ENCODE data around the gene CACNB2.

Gene CACNB2

GRCh38 chr10:18367840-18368239 is 227.6 kb downstream of the CACNB2 start:
- no peak overlapping the region for H3K27ac Mint-ChIP-seq

DNA sequence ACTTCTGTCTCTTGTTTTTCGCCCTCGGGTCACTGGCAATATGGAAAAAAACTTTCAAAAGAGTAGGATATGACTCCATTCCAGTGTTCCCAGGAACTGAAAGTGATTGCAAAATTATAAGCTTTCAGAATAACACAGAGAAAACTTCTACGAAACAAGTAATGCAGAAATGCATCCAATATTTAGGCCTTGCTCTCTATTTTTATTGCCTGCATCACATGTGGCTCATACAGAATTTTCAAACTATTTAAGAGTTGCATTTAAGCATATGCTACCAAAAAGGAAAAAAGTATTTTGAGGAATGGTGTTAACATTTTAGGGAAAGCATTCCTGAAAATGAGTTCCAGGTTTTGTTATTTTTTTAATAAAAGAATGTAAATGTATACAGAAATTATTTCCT is 228.0 kb downstream of the CACNB2 start:
- Mint-ChIP-seq H3K4me1 (no peaks in the 10 kb centered on the region), H3K9me3 (no peaks in the 10 kb centered on the region), H3K4me3 (no peak overlapping the region), H3K27me3 (ENCODE audit: low read depth, poor library complexity) (no peaks in the 10 kb centered on the region), H3K27ac (no peak overlapping the region), H3K36me3 (ENCODE audit: low read depth) (no peaks in the 10 kb centered on the region)
- no peak for DNase-seq
- TF ChIP-seq, protein P1, sequence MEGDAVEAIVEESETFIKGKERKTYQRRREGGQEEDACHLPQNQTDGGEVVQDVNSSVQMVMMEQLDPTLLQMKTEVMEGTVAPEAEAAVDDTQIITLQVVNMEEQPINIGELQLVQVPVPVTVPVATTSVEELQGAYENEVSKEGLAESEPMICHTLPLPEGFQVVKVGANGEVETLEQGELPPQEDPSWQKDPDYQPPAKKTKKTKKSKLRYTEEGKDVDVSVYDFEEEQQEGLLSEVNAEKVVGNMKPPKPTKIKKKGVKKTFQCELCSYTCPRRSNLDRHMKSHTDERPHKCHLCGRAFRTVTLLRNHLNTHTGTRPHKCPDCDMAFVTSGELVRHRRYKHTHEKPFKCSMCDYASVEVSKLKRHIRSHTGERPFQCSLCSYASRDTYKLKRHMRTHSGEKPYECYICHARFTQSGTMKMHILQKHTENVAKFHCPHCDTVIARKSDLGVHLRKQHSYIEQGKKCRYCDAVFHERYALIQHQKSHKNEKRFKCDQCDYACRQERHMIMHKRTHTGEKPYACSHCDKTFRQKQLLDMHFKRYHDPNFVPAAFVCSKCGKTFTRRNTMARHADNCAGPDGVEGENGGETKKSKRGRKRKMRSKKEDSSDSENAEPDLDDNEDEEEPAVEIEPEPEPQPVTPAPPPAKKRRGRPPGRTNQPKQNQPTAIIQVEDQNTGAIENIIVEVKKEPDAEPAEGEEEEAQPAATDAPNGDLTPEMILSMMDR (IDR thresholded peaks at IDR 0.05): no peak

More at GRCh38 chr10:18367840-18368239, 227.6 kb downstream of the CACNB2 start:
- DNase-seq: no peak
- Mint-ChIP-seq H3K9me3 (no peaks in the 10 kb centered on the region), H3K27me3 (ENCODE audit: low read depth, poor library complexity) (no peaks in the 10 kb centered on the region), H3K4me3 (no peak overlapping the region), H3K36me3 (ENCODE audit: low read depth) (no peaks in the 10 kb centered on the region), H3K4me1 (no peaks in the 10 kb centered on the region)
- TF ChIP-seq, protein P1 (IDR thresholded peaks at IDR 0.05): no peak

DNA sequence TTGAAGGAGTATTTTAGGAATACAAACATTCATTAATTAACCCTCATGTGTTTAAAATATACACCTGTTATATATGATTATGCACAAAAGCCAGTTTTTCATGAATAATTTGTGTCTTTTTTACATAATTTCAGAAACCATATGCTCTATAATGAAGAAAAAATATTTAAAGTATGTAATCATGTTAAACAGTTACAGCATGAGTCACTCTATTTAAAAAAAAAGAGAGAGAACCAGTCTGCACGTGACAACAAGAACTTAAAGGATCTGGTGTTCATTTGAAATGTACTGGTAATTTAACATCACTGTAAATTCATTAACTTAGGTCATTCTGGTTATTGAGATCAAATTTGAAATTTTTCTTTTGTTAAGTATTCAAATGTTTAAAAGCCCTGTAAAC is 228.5 kb downstream of the CACNB2 start:
- no peaks in the 10 kb centered on the region for H3K9me3 Mint-ChIP-seq
- TF ChIP-seq, protein P1 (IDR thresholded peaks at IDR 0.05): no peak
- H3K27ac Mint-ChIP-seq: no peak overlapping the region
- H3K27me3 Mint-ChIP-seq (ENCODE audit: low read depth, poor library complexity): no peaks in the 10 kb centered on the region
- no peaks in the 10 kb centered on the region for H3K36me3 Mint-ChIP-seq (ENCODE audit: low read depth)
- no peaks in the 10 kb centered on the region for H3K4me1 Mint-ChIP-seq
- no peak overlapping the region for H3K4me3 Mint-ChIP-seq
- DNase-seq: no peak

GRCh38 chr10:18369859-18370473 is 229.7 kb downstream of the CACNB2 start:
- H3K27me3 Mint-ChIP-seq (ENCODE audit: low read depth, poor library complexity): no peaks in the 10 kb centered on the region
- no peaks in the 10 kb centered on the region for H3K4me1 Mint-ChIP-seq
- TF ChIP-seq, protein P1 (IDR thresholded peaks at IDR 0.05): no peak
- no peaks in the 10 kb centered on the region for H3K36me3 Mint-ChIP-seq (ENCODE audit: low read depth)
- H3K27ac Mint-ChIP-seq: no peak overlapping the region
- no peak overlapping the region for H3K4me3 Mint-ChIP-seq
- no peak for DNase-seq
- no peaks in the 10 kb centered on the region for H3K9me3 Mint-ChIP-seq

GRCh38 chr10:18376650-18377049 is 236.4 kb downstream of the CACNB2 start:
- H3K27ac Mint-ChIP-seq: no peak overlapping the region
- H3K4me3 Mint-ChIP-seq: no peak overlapping the region
- no peaks in the 10 kb centered on the region for H3K36me3 Mint-ChIP-seq (ENCODE audit: low read depth)
- no peaks in the 10 kb centered on the region for H3K4me1 Mint-ChIP-seq
- H3K27me3 Mint-ChIP-seq (ENCODE audit: low read depth, poor library complexity): no peaks in the 10 kb centered on the region
- TF ChIP-seq, protein P1 (IDR thresholded peaks at IDR 0.05): no peak
- DNase-seq: no peak
- no peaks in the 10 kb centered on the region for H3K9me3 Mint-ChIP-seq

- no peaks in the 10 kb centered on the region for H3K9me3 Mint-ChIP-seq
- H3K27ac Mint-ChIP-seq: no peak overlapping the region
- no peaks in the 10 kb centered on the region for H3K27me3 Mint-ChIP-seq (ENCODE audit: low read depth, poor library complexity)
- DNase-seq: no peak
- H3K4me3 Mint-ChIP-seq: no peak overlapping the region
- no peaks in the 10 kb centered on the region for H3K4me1 Mint-ChIP-seq
- TF ChIP-seq, protein P1 (IDR thresholded peaks at IDR 0.05): no peak
- no peaks in the 10 kb centered on the region for H3K36me3 Mint-ChIP-seq (ENCODE audit: low read depth)
Measured at GRCh38 chr10:18377898-18378297, 237.7 kb downstream of the CACNB2 start.
